HEK293T (cell line): ENCODE results near the gene FBXO34.

Experiments used
- BHLHE40 ChIP-seq: fragments of 450-650 bp; IDR thresholded peaks from 2 replicates; pipeline ENCODE4 v1.6.1; 2016; ENCODE audit warnings: mild to moderate bottlenecking, moderate library complexity, borderline replicate concordance
- ELF4 ChIP-seq: fragments of 450-650 bp; IDR thresholded peaks from 2 replicates; pipeline ENCODE4 v1.6.1; 2017; ENCODE audit warnings: antibody characterized with exemption
- FOXA1 ChIP-seq: fragments of 450-650 bp; IDR thresholded peaks from 2 replicates; pipeline ENCODE4 v1.6.1; 2016; ENCODE audit warnings: mild to moderate bottlenecking
- FOXK2 ChIP-seq: fragments of 450-650 bp; IDR thresholded peaks from 2 replicates; pipeline ENCODE4 v1.6.1; 2016; ENCODE audit warnings: mild to moderate bottlenecking
- FOXM1 ChIP-seq: fragments of 450-650 bp; IDR thresholded peaks from 2 replicates; pipeline ENCODE4 v1.6.1; 2017; ENCODE audit warnings: mild to moderate bottlenecking, borderline replicate concordance
- HDGF ChIP-seq: fragments of 450-650 bp; IDR thresholded peaks from 2 replicates; pipeline ENCODE4 v1.6.1; 2017; ENCODE audit warnings: antibody characterized with exemption, borderline replicate concordance
- L3MBTL2 ChIP-seq: fragments of 450-650 bp; conservative IDR thresholded peaks from 2 replicates; pipeline ENCODE4 v1.6.1; 2016; ENCODE audit warnings: mild to moderate bottlenecking
- LEF1 ChIP-seq: fragments of 450-650 bp; IDR thresholded peaks from 2 replicates; pipeline ENCODE4 v1.6.1; 2017; ENCODE audit warnings: mild to moderate bottlenecking, borderline replicate concordance
- NFRKB ChIP-seq: fragments of 450-650 bp; IDR thresholded peaks from 2 replicates; pipeline ENCODE4 v1.6.1; 2016; ENCODE audit warnings: mild to moderate bottlenecking, moderate library complexity
- PKNOX1 ChIP-seq: fragments of 450-650 bp; IDR thresholded peaks from 2 replicates; pipeline ENCODE4 v1.6.1; 2016
- SP1 ChIP-seq: fragments of 450-650 bp; IDR thresholded peaks from 2 replicates; pipeline ENCODE4 v1.6.1; 2017
- SUZ12 ChIP-seq: fragments of 450-650 bp; IDR thresholded peaks from 2 replicates; pipeline ENCODE4 v1.6.1; 2016; ENCODE audit warnings: mild to moderate bottlenecking
- TARDBP ChIP-seq: fragments of 450-650 bp; IDR thresholded peaks from 2 replicates; pipeline ENCODE4 v1.6.1; 2016

- TF ChIP-seq SUZ12 = no peak
- no peak for TF ChIP-seq FOXM1
- TF ChIP-seq TARDBP = no peak
- TF ChIP-seq FOXK2 = no peak
- TF ChIP-seq BHLHE40 = no peak
- TF ChIP-seq LEF1 = no peak
- no peak for TF ChIP-seq SP1
- TF ChIP-seq FOXA1 = no peak
- no peak for TF ChIP-seq ELF4
- no peak for TF ChIP-seq PKNOX1
- TF ChIP-seq HDGF = no peak
- no peak for TF ChIP-seq NFRKB
- no peak for TF ChIP-seq L3MBTL2
Measured at GRCh38 chr14:55294603-55295002, 23.4 kb downstream of the FBXO34 start.
